ENCODE results near the gene ETV1.
A peak's percentile ranks its signal among the peaks of the same experiment; 100 is the strongest.

Gene ETV1

GRCh38 chr7:13898957-13899670 is 90.4 kb downstream of the ETV1 start:
- intact Hi-C loops (cut with DNase I): no loop called here
- no peak for DNase-seq

GRCh38 chr7:13897819-13898218 is 91.6 kb downstream of the ETV1 start:
- DNase-seq: no peak
- intact Hi-C loops (cut with DNase I): no loop called here

GRCh38 chr7:13894954-13895353 is 94.5 kb downstream of the ETV1 start:
- DNase-seq: no peak
- intact Hi-C loops (cut with DNase I): no loop called here

- intact Hi-C loops (cut with DNase I): no loop called here
- no peak for DNase-seq
Observed at GRCh38 chr7:13894377-13894776, 95.1 kb downstream of the ETV1 start.

- no peak for DNase-seq
- intact Hi-C loops (cut with DNase I): no loop called here
Observed at GRCh38 chr7:13890793-13891192, 98.7 kb downstream of the ETV1 start.

- intact Hi-C loops (cut with DNase I): no loop called here
- DNase-seq: no peak
Observed at GRCh38 chr7:13886356-13886755, 103.1 kb downstream of the ETV1 start.

- no peak for DNase-seq
- intact Hi-C loops (cut with DNase I): no loop called here
Observed at GRCh38 chr7:13882051-13882450, 107.4 kb downstream of the ETV1 start.

- peak in 1 of 42 donors; percentile 20 for DNase-seq
- intact Hi-C loops (cut with DNase I): no loop called here
Observed at GRCh38 chr7:13880789-13881188, 108.7 kb downstream of the ETV1 start.

GRCh38 chr7:13879994-13880686 is 109.3 kb downstream of the ETV1 start:
- intact Hi-C loops (cut with DNase I): no loop called here
- peak in 2 of 42 donors; percentile 8 to 21 for DNase-seq

GRCh38 chr7:13879143-13879542 is 110.3 kb downstream of the ETV1 start:
- intact Hi-C loops (cut with DNase I): no loop called here
- DNase-seq: no peak

GRCh38 chr7:13878154-13878553 is 111.3 kb downstream of the ETV1 start:
- no peak for DNase-seq
- intact Hi-C loops (cut with DNase I): no loop called here

GRCh38 chr7:13875496-13876074 is 113.9 kb downstream of the ETV1 start:
- no peak for DNase-seq
- intact Hi-C loops (cut with DNase I): no loop called here

- intact Hi-C loops (cut with DNase I): no loop called here
- no peak for DNase-seq
Observed at GRCh38 chr7:13874783-13875182, 114.7 kb downstream of the ETV1 start.

- intact Hi-C loops (cut with DNase I): no loop called here
- DNase-seq: no peak
Observed at GRCh38 chr7:13872709-13873108, 116.8 kb downstream of the ETV1 start.

- intact Hi-C loops (cut with DNase I): no loop called here
- no peak for DNase-seq
Observed at GRCh38 chr7:13871008-13871407, 118.5 kb downstream of the ETV1 start.

- DNase-seq: no peak
- intact Hi-C loops (cut with DNase I): no loop called here
Observed at GRCh38 chr7:13860734-13861133, 128.7 kb downstream of the ETV1 start.

GRCh38 chr7:13856012-13856411 is 133.5 kb downstream of the ETV1 start:
- intact Hi-C loops (cut with DNase I): no loop called here
- DNase-seq: no peak

GRCh38 chr7:13852281-13852968 is 137.0 kb downstream of the ETV1 start:
- intact Hi-C loops (cut with DNase I): no loop called here
- DNase-seq: peak in 3 of 42 donors; percentile 12 to 44 (median 20)

GRCh38 chr7:13851736-13852135 is 137.7 kb downstream of the ETV1 start:
- DNase-seq: no peak
- intact Hi-C loops (cut with DNase I): no loop called here

GRCh38 chr7:13850185-13850752 is 139.2 kb downstream of the ETV1 start:
- intact Hi-C loops (cut with DNase I): no loop called here
- DNase-seq: no peak

Measured in head of caudate nucleus (tissue), 42 donors.